Uterus (tissue), 2 donors: ENCODE results near the gene HIPK2.

Experiments used
- POLR2A ChIP-seq, 2 donors: fragments of 450-650 bp; IDR thresholded peaks; one replicate each; pipeline ENCODE4 v1.6.1; 2016; ENCODE audit warnings: antibody characterized with exemption in 2 of 2, mild to moderate bottlenecking in 1 of 2, moderate library complexity in 1 of 2
- TF ChIP-seq, protein P1 (sequence below), 4 experiments: fragments of 200-600 bp in 2 of 4; fragments of 450-650 bp in 2 of 4; sonication (generic) in 2 of 4; IDR thresholded peaks; one replicate each; pipeline ENCODE4 v1.5.1; 2016 to 2019; ENCODE audit warnings: antibody characterized with exemption in 4 of 4, mild to moderate bottlenecking in 2 of 4, moderate library complexity in 1 of 4

DNA sequence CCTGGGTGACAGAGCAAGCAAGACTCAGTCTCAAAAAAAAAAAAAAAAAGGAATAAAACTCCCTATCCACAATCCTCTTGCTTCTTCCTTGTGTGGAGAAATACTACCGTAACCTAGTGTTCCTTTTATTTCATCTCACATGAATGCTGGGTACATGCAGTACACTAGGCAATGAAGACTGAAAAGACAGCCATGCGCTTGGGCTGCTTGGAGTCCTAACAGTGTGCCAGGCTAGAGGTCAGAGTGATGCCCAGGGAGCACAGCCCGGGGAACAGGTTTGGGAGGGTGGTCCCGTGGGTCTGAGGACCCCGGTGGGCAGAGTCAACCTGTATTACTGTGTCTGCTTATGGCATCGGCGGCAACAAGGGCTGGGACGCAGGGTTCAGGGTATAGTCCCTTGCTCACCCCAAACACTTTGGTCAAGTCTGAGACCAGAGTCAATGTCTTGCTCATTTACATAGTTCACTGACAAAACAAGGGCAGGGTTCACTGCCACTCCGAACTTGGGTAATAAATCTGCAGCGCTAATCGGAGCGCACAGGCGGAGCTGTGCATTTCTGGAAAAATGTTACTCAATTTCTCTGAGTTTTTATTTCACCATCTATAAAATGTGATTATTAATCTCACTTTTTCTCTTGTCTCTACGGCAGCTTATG, 136.3 kb downstream of the HIPK2 start:
- TF ChIP-seq, protein P1, sequence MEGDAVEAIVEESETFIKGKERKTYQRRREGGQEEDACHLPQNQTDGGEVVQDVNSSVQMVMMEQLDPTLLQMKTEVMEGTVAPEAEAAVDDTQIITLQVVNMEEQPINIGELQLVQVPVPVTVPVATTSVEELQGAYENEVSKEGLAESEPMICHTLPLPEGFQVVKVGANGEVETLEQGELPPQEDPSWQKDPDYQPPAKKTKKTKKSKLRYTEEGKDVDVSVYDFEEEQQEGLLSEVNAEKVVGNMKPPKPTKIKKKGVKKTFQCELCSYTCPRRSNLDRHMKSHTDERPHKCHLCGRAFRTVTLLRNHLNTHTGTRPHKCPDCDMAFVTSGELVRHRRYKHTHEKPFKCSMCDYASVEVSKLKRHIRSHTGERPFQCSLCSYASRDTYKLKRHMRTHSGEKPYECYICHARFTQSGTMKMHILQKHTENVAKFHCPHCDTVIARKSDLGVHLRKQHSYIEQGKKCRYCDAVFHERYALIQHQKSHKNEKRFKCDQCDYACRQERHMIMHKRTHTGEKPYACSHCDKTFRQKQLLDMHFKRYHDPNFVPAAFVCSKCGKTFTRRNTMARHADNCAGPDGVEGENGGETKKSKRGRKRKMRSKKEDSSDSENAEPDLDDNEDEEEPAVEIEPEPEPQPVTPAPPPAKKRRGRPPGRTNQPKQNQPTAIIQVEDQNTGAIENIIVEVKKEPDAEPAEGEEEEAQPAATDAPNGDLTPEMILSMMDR (IDR thresholded peaks at IDR 0.05), result no peak
- no peak for TF ChIP-seq POLR2A (IDR thresholded peaks at IDR 0.05)
